GM12892 (cell line): Measurements from ENCODE around the gene TBX15.

Source experiments
- POLR2A ChIP-seq: IDR thresholded peaks from 2 replicates; pipeline ENCODE4 v1.6.1; 2011; ENCODE audit warnings: low read depth, low read length, control low read depth
- POLR2AphosphoS5 ChIP-seq: IDR thresholded peaks from 2 replicates; pipeline ENCODE4 v1.6.1; 2011; ENCODE audit warnings: low read depth, low read length, control low read depth

DNA sequence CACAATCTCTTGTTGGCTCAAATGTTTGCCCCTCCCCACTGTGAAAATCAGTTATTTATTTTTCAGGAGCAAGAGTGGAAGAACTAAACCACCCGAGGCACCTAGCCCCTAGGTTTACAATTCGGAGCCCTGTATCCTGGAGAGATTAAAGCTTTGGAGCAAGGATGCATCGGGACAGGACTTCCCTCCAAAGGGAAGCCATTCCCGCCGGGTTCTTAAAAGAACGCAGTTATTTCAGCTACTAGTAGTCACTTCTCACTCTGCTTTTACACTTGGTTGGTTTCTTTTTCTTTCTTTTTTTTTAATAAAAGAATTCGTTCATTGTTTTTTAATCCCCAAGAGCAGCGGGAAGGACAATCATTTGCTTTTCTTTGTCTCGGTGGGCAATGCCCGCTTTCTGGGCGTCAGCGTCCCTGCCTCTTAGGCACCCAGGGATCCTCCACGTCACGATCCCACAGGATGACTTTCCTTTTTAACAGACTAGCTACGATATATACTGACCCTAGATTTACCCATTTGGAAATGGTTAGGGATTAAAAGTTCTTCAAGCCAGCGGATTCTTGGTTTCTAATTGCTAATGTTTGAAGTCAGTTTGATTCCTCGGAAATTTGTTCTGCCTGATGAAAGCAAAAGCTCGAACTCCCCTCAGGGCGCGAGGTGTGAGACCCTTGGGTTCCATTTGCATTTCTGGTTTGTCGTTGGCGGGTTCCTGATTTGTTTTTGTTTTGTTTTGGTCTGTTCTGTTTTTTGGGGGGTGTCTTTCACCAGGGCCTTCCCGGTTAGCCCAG, 9.0 kb downstream of the TBX15 start:
- TF ChIP-seq POLR2AphosphoS5 (no peak), POLR2A (no peak)
